ENCODE measurements around the gene ZCCHC3.
A peak's percentile ranks its signal among the peaks of the same experiment; 100 is the strongest.

The ZCCHC3 gene

GRCh38 chr20:347317-347639, 49.9 kb downstream of the ZCCHC3 start:
- no peak for DNase-seq

- DNase-seq = peak; percentile 95
These were observed 50.5 kb downstream of the ZCCHC3 start for GRCh38 chr20:347640-348484.

- no peak for DNase-seq
These were observed 51.8 kb downstream of the ZCCHC3 start for GRCh38 chr20:348972-349841.

All from fibroblast of skin of right quadriceps (primary cell).